Measurements from ENCODE around the gene OSBPL5. TPM values are rescaled to one million over a fixed set of nuclear protein-coding genes. Genes with fewer than 3 reads are reported as not detected.

Gene OSBPL5, protein sequence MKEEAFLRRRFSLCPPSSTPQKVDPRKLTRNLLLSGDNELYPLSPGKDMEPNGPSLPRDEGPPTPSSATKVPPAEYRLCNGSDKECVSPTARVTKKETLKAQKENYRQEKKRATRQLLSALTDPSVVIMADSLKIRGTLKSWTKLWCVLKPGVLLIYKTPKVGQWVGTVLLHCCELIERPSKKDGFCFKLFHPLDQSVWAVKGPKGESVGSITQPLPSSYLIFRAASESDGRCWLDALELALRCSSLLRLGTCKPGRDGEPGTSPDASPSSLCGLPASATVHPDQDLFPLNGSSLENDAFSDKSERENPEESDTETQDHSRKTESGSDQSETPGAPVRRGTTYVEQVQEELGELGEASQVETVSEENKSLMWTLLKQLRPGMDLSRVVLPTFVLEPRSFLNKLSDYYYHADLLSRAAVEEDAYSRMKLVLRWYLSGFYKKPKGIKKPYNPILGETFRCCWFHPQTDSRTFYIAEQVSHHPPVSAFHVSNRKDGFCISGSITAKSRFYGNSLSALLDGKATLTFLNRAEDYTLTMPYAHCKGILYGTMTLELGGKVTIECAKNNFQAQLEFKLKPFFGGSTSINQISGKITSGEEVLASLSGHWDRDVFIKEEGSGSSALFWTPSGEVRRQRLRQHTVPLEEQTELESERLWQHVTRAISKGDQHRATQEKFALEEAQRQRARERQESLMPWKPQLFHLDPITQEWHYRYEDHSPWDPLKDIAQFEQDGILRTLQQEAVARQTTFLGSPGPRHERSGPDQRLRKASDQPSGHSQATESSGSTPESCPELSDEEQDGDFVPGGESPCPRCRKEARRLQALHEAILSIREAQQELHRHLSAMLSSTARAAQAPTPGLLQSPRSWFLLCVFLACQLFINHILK
- total RNA-seq: 32.0 and 62.9 TPM in 2 replicates

DNA sequence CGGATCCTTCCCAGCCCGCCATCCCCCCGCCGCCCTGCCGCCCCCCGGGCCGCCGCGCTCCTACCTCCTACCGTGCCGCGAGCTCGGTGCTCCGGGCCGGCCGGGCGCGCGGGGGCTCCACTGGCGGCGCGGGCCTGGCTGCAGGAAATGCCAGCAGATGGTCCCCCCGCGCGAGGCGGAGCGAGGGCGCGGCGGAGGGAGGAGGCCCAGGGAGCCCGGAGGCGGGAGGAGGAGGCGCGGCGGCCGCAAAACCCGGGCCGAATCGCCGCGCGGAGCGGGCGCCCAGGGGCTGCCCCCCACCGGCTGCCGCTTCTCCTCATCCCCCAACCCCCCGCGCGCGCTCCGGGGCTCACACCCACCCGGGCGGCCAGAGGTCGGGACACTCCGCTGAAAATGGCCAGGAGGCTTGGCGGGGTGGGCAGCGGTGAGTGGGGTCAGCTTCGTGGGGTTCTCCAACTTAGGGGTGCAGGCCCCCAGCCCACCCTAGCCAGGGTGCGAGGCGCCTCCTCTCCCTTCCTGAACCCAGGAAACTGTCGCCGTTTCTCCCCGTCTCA lies at the start of gene OSBPL5:
OSBPL5 (minus strand) TSS at position 159 of the 554 bp plus-strand sequence. CDS start 36,162 bp downstream, outside the sequence.
- peak; percentile 68 to 71 for DNase-seq (ENCODE audit: low read depth in 2 of 2)

DNA sequence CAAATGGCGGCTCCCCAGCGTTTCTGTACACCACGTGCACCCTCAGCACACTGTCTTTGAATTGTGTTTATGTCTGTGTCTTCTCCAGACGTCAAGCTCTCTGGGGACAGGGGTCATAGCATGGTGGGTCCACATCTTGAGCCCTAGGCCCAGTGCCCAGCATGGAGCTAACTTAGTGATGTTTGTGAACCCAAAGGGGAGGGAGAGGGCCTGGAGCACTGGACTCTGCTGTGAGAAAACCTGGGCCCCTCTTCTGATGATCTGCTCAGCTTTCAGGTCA lies 49.2 kb upstream of the OSBPL5 start:
- DNase-seq (ENCODE audit: low read depth in 2 of 2): no peak

DNA sequence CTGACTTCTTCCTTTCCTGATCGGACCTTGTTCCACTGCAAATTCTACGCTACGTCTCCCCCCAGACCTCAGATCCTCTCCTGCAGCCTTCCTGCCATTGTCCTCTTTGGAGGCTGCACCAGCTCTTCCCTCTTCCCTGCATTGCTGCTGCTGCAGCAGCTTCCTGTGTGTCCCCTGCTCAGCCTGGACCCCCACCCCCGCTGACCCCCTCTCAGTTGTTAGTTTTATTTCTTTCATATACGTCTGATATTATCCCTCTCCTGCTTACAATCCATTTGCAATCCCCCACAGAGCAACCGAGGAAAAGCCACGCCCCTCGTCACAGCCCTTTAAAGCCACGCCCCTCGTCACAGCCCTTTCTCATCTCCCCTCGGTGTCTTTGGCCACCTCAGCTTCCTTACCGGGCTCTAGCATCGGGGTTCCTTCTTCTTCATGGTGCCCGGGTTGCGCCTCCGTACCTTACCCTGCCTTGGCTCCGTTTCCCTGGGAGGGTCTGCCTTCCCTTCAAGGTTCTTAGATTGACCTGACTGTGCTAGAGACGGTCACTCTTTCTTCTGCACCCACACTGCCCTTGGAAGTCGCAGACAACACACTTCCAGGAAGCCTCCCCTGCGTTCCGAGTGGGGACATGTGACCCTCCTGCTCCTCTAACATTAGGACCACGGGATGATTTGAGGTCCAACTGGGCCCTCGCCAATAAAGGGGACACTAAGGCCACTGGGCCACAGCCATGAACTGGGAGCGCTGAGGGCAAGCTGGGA lies 48.7 kb upstream of the OSBPL5 start:
- DNase-seq (ENCODE audit: low read depth in 2 of 2): no peak

DNA sequence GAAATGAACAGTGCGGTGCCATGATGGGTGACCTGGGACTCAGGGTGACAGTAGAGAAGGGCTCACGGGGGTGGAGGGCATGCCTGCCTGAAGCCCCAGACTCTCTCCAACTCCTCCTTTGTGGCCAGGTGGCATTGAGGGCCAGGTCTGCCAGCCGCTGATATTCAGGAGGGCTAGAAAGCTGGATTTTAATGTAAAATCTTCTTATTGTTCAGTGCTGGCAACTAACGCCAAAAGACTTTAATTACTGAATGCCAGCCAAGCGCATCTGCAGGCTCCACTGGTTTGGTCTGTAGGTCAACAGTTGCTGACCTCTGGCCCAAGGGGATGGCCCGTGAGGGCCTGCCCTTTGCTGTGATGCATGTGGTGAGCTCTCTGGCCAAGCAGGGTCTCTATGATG lies 43.2 kb upstream of the OSBPL5 start:
- no peak for DNase-seq (ENCODE audit: low read depth in 2 of 2)

DNA sequence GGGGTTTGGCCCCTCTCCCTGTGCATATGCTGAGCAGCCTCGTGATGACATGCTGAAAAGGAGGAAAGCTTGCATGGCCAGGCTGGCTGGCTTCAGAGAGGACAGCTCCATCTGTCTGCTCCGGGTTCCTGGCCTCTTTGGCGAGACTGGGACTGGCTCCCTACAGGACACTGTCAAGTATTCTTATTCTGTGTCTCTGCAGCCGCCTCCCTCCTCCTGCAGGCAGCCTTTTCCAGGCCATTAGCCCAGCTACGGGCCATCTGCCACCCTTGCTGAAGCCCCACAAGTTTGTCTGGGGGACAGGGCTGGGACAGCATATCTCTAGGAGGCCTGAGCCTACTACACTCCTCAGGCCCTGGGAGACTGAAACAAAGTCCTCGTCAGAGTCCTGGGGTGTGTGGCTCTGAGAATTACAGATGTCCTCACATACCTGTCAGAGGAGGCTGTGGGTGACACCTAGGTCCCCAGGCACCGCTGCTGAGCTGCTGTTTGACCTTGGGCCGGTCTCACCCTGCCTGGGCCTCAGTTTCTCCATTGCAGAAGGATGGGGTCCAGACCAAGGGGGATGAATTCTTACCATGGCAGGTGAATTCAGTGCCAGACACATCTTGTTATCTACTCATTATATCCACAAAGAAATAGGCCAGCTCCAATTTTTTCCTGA lies 42.5 kb upstream of the OSBPL5 start:
- no peak for DNase-seq (ENCODE audit: low read depth in 2 of 2)

- no peak for DNase-seq (ENCODE audit: low read depth in 2 of 2)
These were observed 41.8 kb upstream of the OSBPL5 start for GRCh38 chr11:3206922-3207204.

DNA sequence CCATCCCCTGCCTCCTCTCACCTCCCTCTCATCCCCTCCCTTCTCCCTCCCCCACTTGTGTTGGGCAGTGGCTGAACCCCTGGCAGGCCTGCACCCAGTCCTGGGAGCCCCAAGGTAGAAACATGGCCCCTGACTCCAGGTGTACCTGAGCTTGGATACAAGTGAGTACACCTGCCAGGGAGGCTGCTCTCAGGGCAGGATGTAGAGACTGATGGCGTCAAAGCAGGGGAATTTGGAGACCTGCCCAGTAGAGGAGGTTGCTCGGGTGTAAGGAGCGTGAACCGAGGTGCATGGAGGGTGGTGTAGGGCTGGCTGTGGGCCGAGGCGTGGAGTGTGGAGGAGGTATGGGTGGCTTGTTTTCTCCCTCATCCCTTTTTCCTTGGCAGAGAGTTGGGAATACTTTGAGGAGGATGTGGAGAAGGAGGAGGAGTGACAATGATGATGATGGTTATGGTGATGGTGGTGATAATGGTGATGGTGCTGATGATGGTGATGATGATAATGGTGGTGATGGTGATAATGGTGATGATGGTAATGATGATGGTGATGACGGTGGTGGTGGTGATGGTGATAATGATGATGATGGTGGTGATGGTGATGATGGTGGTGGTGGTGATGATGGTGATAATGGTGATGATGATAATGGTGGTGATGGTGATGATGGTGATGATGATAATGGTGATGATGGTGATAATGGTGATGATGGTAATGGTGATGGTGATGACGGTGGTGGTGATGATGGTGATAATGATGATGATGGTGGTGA lies 41.2 kb upstream of the OSBPL5 start:
- DNase-seq (ENCODE audit: low read depth in 2 of 2): no peak

DNA sequence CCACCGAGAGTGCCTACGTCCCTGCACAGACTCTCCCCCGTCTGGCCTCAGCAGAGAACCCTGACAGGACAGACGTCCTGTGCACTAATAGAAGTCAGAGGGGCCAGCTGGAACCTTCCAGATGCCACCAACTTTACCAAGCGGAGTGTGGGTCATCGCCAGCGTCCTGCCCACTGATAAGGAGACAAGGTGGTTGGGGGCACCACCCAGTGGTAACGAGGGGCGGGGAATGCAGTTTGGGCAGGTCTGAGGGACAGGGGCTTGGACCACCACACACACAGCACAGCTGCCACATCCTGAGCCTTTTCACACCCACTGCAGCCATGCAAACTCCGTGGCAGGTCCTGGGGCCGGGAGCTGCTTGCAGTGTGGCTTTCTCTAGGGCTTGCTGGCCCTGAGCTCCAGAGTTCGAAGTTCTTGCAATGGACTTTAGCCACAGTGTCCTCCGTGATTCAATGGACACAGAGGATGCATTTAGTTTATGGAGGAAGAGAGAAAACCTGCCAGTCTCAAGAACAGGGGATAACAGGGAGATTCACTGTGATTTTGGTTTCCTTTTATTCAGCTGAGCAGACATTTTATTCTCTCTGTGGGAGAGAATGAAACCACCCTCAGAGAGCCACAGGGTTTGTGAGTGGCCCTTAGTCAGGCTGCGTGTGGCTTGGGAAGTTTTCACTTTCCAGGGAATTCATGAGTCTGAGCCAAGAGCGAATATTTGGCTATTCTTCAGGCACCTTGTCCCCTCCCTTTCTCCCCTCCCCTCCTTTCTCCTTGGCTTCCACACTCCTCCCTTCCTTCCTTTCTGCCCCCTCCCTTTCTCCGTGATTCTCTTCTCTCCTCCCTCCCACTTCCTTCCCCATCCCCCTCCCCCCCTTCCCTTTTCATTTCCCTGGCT lies 40.4 kb upstream of the OSBPL5 start:
- no peak for DNase-seq (ENCODE audit: low read depth in 2 of 2)

- DNase-seq (ENCODE audit: low read depth in 2 of 2): no peak
These were observed 39.3 kb upstream of the OSBPL5 start for GRCh38 chr11:3204141-3205015.

DNA sequence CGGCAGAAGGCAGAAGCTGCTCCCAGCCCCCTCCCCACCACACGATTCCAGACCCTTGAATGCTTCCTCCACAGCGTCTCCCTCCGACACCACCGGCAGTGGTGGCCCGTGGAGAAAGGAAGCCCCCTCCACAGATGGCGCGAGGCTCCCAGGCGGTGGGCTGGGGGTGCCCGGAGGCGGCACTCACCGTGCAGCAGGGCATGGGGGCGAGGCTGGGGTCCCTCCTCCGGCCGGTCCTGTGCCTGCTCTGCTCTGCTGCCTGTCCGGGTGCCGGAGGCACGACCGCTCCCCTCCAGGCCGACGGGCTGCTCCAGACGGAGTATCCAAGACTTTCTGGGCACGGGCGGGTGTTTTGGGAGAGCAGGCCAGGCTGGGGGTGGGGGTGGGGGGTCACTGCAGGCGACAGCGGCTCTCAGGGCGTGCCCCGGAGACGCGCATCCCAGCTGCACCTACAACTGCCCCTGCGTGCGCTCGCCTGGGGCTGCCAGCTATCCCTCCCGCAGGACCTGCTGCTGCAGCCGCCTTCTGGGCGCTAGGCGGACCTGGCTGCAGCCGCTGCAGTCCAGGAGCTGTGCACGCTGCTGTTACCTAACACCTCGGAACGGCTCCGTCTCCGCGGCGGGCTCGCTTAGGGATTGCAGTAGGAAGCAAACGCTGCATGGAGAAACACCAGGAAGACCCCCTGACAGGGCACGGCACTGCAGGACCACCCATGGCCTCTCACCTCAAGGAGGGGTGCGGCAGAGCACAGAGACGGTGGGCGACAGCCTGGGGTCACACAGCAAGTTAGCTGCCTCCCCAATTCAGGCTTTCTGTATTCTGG lies 38.3 kb upstream of the OSBPL5 start:
- no peak for DNase-seq (ENCODE audit: low read depth in 2 of 2)

DNA sequence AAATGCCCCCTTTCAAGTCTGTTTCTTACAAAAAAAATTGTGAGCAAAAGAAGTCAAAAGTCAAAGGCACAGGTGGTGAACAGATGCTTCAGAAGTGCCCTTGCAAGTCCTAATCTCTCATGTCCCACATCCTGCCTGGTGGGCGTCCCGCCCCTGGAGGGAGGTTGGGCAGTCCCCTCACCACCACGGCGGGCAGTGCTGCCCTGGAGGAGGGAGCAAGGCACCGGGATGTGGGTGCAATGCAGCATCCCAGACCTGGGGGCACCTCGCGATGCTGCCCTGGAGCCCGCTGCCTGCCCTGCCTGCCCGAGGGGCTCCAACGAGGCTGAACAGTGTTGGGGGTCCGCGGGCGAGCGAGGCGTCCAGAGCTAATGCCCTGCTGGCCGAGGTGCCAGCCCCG lies 37.6 kb upstream of the OSBPL5 start:
- no peak for DNase-seq (ENCODE audit: low read depth in 2 of 2)

DNA sequence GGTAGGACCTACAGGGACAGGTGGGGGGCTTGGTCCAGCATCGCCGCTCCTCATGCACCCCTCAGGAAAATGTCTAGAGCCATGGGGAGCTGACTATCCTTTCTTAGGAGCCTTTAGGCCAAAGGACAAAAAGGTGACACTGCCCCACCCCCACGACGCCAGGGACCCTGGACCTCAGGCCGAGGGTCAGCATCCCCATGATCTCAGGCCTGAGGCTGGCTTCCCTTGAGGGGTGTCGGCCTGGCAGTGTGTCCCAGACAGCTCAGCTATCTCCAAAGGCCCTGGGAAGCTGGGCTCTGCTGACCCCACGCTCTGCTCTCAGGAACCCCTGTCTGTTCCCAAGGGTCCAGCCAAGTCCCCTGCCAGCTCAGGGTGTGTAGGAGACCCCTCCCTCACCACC lies 37.2 kb upstream of the OSBPL5 start:
- DNase-seq (ENCODE audit: low read depth in 2 of 2): no peak

DNA sequence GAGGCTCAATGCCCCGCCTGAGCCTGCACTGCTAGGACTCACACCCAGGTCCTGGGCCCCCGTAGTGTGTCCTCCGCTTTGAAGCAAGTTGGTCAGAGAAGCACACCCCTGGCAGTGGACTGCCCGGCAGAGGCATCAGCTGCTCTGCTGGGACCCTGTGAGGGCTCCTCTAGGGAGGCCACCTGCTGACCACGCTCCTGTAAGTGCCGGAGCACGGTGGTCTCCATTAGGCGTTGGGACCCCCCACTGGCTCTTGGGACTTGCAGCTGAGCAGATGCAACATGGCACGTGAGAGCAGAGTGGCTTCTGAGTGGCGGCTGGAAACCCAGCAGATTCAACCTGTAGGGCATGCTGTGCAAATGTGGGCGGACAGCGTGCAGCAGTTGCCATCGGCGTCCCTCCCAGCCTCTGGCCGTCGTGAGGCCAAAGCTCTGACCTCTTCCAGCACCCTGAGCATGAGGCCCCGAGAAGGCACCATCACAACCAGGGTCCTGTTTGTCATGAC lies 36.6 kb upstream of the OSBPL5 start:
- no peak for DNase-seq (ENCODE audit: low read depth in 2 of 2)

GRCh38 chr11:3201112-3201581 lies 36.0 kb upstream of the OSBPL5 start:
- no peak for DNase-seq (ENCODE audit: low read depth in 2 of 2)

DNA sequence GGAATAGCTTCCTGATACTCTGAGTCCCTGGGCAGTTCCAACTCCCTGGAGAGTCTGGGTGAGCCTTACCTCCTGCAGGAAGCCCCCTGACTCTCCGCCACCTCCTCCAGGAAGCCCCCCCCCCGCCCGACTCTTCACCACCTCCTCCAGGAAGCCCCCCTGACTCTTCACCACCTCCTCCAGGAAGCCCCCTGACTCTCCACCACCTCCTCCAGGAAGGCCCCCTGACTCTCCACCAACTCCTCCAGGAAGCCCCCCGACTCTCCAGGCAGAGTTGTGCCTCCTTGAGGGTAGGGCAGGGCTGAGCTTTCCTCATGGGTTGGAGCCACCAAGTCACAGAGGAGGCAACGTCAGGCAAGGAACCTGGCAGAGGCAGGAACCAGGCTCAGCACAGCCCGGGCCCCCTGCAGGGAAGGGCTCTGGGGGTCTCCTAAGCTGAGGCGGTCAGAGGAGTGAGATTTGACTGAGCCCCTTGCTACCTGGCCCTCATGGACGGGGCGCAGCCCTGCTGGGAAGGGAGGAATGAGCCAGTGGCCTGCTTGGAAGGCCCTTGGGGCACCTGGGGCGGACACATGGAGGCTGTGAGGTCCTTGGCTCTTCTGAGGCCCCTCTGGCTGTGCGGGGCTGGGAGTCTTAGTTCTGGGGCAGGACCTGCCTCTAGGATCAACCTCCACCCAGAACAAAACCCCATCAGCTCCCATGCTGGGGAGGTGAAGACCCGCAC lies 35.4 kb upstream of the OSBPL5 start:
- DNase-seq (ENCODE audit: low read depth in 2 of 2): no peak

DNA sequence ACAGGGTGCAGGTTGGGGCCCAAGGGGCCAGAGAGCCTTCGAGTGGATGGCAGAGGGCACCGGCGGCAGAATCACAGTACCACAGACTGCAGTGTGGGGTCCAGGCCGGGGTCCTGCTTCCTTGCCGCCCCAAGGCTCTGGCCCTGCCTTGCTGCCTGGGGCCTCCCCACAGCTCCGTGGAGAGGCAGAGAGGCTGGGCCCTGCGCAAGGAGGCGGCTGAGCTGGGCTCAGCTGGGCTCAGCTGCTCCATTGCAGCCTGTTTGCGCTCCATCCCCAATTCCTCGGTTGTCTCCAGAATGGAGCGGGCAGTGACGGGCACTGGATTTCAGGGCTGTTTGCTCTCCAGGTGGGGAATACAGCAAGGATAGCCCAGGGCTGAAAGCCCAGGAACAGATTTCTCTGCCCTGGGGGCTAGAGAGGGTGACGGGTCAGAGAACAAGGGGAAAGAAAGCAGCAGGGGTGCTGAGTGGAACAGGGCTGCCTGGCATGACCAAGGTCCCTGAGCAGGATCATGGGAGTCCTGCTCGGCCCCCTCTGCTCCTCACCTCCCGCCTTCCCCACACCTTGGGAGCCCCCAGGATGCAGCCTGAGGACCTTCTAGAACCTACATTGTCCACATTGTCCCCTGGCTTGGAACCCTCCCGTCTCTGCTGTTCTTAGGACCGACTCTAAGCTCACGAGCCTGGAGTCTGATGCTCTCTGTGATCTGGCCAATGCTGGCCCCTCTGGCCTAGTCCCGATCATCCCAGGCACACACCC lies 34.6 kb upstream of the OSBPL5 start:
- DNase-seq (ENCODE audit: low read depth in 2 of 2): no peak

All from lung microvascular endothelial cell (primary cell).